ENCODE measurements around the gene BIRC5.
"Not testable (repeated sequence)": the region's sequence is repeated elsewhere in the genome, so short reads cannot be mapped to it uniquely, and the experiment has no call there.

BIRC5 gene

DNA sequence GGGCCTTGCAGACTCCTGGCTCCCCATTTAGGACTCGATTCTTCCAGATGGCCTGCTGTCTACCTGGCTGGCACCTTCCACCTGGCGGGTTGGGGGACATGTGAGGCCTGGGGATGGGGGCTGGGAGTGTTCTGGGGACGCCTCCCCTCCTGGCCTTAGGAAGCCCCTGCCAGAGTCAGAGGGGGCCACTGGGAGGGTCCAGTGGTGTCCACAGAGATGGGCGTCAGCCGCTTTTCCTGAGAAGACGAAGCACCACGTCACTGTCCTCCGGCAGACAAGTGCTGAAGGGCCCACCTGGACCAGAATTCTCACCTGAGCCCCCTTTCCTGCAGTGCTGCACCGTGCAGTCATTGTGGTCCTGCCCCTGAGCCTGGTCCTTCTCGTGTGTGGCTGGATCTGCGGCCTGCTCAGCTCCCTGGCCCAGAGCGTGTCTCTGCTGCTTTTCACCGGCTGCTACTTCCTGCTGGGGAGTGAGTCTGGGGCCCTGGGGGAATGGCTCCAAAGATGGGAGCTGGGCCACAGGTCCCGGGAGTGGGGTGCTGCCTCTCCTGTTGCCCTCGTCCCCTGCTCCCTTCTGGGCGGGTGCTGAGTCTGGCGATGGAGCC is 20.3 kb downstream of the BIRC5 start:
- 92 to 95% methylated on average over 16 to 17 of the region's 17 CpGs for WGBS, 2 experiments (ENCODE audit: insufficient coverage in 2 of 2)
- H3K4me1 ChIP-seq (ENCODE audit: control insufficient read depth, insufficient read depth, low read length, poor library complexity, severe bottlenecking), result peaks cover 2% of the 10 kb centered on the region
- no peak overlapping the region for H3K4me3 ChIP-seq (ENCODE audit: extremely low read depth, insufficient read depth, low read length, poor library complexity, severe bottlenecking)
- no peak overlapping the region for H3K27ac ChIP-seq (ENCODE audit: low read depth, low read length, severe bottlenecking)
- H3K36me3 ChIP-seq (ENCODE audit: control insufficient read depth, insufficient read depth, low read length), result no peaks in the 10 kb centered on the region
- no peaks in the 10 kb centered on the region for H3K9me3 ChIP-seq (ENCODE audit: control insufficient read depth, low read length)

- not testable (repeated sequence) for H3K27ac ChIP-seq (ENCODE audit: low read depth, low read length, severe bottlenecking); H3K36me3 ChIP-seq (ENCODE audit: control insufficient read depth, insufficient read depth, low read length); H3K4me3 ChIP-seq (ENCODE audit: extremely low read depth, insufficient read depth, low read length, poor library complexity, severe bottlenecking); H3K4me1 ChIP-seq (ENCODE audit: control insufficient read depth, insufficient read depth, low read length, poor library complexity, severe bottlenecking); H3K9me3 ChIP-seq (ENCODE audit: control insufficient read depth, low read length)
- WGBS, 2 experiments (ENCODE audit: insufficient coverage in 2 of 2), result 79 to 88% methylated on average over 3 to 6 of the region's 6 CpGs
Measured at GRCh38 chr17:78235022-78235421, 21.0 kb downstream of the BIRC5 start.

GRCh38 chr17:78235885-78236284 is 21.8 kb downstream of the BIRC5 start:
- H3K36me3 ChIP-seq (ENCODE audit: control insufficient read depth, insufficient read depth, low read length), result no peaks in the 10 kb centered on the region
- peaks cover 4% of the 10 kb centered on the region for H3K4me1 ChIP-seq (ENCODE audit: control insufficient read depth, insufficient read depth, low read length, poor library complexity, severe bottlenecking)
- H3K9me3 ChIP-seq (ENCODE audit: control insufficient read depth, low read length), result no peaks in the 10 kb centered on the region
- WGBS, 2 experiments (ENCODE audit: insufficient coverage in 2 of 2), result 88 to 97% methylated on average over 6 to 7 of the region's 8 CpGs
- H3K27ac ChIP-seq (ENCODE audit: low read depth, low read length, severe bottlenecking), result no peak overlapping the region
- no peak overlapping the region for H3K4me3 ChIP-seq (ENCODE audit: extremely low read depth, insufficient read depth, low read length, poor library complexity, severe bottlenecking)

DNA sequence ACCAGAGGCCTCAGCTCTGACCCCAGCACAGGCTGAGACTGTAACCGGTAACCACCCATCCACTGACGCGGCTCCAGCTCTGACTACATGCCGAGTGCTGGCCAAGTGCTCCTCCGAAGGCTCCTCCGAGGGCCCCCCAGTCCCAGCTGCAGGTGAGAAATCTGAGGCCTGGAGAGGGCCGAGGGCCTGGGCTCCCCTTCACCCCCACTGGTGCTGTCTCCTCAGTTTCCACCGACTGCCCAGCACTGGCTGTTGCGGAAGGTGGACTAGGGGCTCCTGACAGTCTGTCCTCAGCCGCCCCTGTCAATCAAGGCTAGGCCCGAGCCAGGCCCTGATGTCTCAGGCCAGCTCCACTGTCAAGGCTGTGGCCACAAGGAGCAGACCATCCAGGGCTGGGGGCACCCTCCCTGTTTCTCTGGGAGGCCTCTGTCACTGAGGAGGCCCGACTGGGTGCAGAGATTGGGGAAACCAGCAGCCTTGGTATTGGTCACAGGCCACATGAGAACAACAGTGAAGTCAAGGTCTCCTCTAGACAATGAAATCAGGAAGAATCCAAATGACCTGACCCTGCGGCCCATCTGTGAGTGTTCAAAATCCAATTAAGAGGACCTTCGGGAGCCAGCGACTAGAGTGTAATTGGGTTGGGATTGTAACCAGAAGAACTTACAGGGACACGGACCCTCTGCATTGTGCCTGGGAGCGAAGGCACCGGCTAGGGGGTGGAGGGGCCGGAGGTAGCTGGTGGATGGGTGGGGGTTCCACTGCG is 22.5 kb downstream of the BIRC5 start:
- Histone ChIP-seq H3K9me3 (ENCODE audit: control insufficient read depth, low read length) (no peaks in the 10 kb centered on the region), H3K27ac (ENCODE audit: low read depth, low read length, severe bottlenecking) (no peak overlapping the region), H3K36me3 (ENCODE audit: control insufficient read depth, insufficient read depth, low read length) (no peaks in the 10 kb centered on the region), H3K4me1 (ENCODE audit: control insufficient read depth, insufficient read depth, low read length, poor library complexity, severe bottlenecking) (peaks cover 4% of the 10 kb centered on the region), H3K4me3 (ENCODE audit: extremely low read depth, insufficient read depth, low read length, poor library complexity, severe bottlenecking) (no peak overlapping the region)
- 93 to 97% methylated on average over 18 to 19 of the region's 20 CpGs for WGBS, 2 experiments (ENCODE audit: insufficient coverage in 2 of 2)

- H3K4me1 ChIP-seq (ENCODE audit: control insufficient read depth, insufficient read depth, low read length, poor library complexity, severe bottlenecking), result peaks cover 11% of the 10 kb centered on the region
- no peak overlapping the region for H3K4me3 ChIP-seq (ENCODE audit: extremely low read depth, insufficient read depth, low read length, poor library complexity, severe bottlenecking)
- no peaks in the 10 kb centered on the region for H3K9me3 ChIP-seq (ENCODE audit: control insufficient read depth, low read length)
- H3K36me3 ChIP-seq (ENCODE audit: control insufficient read depth, insufficient read depth, low read length), result no peaks in the 10 kb centered on the region
- H3K27ac ChIP-seq (ENCODE audit: low read depth, low read length, severe bottlenecking), result no peak overlapping the region
- 91 to 92% methylated on average over 8 to 9 of the region's 11 CpGs for WGBS, 2 experiments (ENCODE audit: insufficient coverage in 2 of 2)
Measured at GRCh38 chr17:78237401-78238012, 23.5 kb downstream of the BIRC5 start.

DNA sequence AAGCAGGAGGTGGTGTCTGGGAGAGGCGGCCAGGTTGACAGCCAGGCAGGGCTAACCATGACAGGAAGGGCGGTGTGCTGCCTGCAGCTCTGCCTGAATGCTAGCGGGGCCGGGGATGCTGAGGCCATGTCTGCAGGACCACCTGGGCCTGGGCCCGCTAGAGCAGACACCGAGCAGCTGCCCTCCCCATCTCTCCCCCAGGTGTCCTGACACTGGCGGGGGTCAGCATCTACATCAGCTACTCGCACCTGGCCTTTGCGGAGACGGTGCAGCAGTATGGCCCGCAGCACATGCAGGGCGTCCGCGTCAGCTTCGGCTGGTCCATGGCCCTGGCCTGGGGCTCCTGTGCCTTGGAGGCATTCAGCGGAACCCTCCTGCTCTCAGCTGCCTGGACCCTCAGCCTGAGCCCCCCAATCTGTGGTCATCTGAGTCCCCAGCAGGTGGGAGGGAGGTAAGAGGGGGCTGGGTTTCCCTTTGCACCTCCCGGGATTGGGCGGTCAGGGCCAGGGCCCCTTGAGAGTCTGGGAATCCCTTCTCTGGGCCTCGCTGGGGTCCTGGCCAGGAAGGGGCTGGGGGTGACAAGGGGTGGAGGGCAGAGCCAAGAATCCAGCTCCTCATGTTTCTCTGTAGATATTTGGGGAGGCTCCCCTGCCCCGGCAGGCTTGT is 24.9 kb downstream of the BIRC5 start:
- no peaks in the 10 kb centered on the region for H3K36me3 ChIP-seq (ENCODE audit: control insufficient read depth, insufficient read depth, low read length)
- 82 to 91% methylated on average over 13 to 19 of the region's 20 CpGs for WGBS, 2 experiments (ENCODE audit: insufficient coverage in 2 of 2)
- no peak overlapping the region for H3K4me3 ChIP-seq (ENCODE audit: extremely low read depth, insufficient read depth, low read length, poor library complexity, severe bottlenecking)
- H3K4me1 ChIP-seq (ENCODE audit: control insufficient read depth, insufficient read depth, low read length, poor library complexity, severe bottlenecking), result peaks cover 17% of the 10 kb centered on the region
- H3K27ac ChIP-seq (ENCODE audit: low read depth, low read length, severe bottlenecking), result no peak overlapping the region
- no peaks in the 10 kb centered on the region for H3K9me3 ChIP-seq (ENCODE audit: control insufficient read depth, low read length)

- no peak overlapping the region for H3K27ac ChIP-seq (ENCODE audit: low read depth, low read length, severe bottlenecking)
- 72 to 90% methylated on average over 5 to 7 of the region's 9 CpGs for WGBS, 2 experiments (ENCODE audit: insufficient coverage in 2 of 2)
- H3K4me3 ChIP-seq (ENCODE audit: extremely low read depth, insufficient read depth, low read length, poor library complexity, severe bottlenecking), result no peak overlapping the region
- no peaks in the 10 kb centered on the region for H3K9me3 ChIP-seq (ENCODE audit: control insufficient read depth, low read length)
- H3K4me1 ChIP-seq (ENCODE audit: control insufficient read depth, insufficient read depth, low read length, poor library complexity, severe bottlenecking), result peaks cover 17% of the 10 kb centered on the region
- no peaks in the 10 kb centered on the region for H3K36me3 ChIP-seq (ENCODE audit: control insufficient read depth, insufficient read depth, low read length)
Measured at GRCh38 chr17:78239489-78239931, 25.5 kb downstream of the BIRC5 start.

- no peak overlapping the region for H3K27ac ChIP-seq (ENCODE audit: low read depth, low read length, severe bottlenecking)
- H3K4me1 ChIP-seq (ENCODE audit: control insufficient read depth, insufficient read depth, low read length, poor library complexity, severe bottlenecking), result peaks cover 17% of the 10 kb centered on the region
- no peaks in the 10 kb centered on the region for H3K36me3 ChIP-seq (ENCODE audit: control insufficient read depth, insufficient read depth, low read length)
- WGBS, 2 experiments (ENCODE audit: insufficient coverage in 2 of 2), result 94 to 96% methylated on average over 8 of the region's 12 CpGs
- no peak overlapping the region for H3K4me3 ChIP-seq (ENCODE audit: extremely low read depth, insufficient read depth, low read length, poor library complexity, severe bottlenecking)
- no peaks in the 10 kb centered on the region for H3K9me3 ChIP-seq (ENCODE audit: control insufficient read depth, low read length)
Measured at GRCh38 chr17:78240012-78240655, 26.1 kb downstream of the BIRC5 start.

DNA sequence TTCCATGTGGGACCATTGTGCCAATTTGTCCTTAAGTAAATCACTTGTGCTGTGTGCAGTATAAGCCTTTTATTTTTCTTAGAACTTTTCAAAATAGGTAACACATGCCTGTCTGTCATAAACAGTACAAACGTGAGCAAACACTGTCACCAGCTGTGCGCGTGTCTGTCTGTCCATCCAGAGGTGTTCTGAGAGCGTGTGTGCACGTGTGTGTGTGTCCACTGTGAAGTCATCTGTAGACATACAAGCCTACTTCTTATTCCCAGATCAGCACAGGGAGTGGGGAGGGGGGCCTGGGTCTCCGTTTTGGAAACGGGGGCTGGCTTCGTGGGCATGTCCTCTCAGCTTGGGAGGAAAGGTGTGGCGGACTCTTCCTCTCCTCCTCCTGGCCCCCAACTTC is 26.8 kb downstream of the BIRC5 start:
- WGBS, 2 experiments (ENCODE audit: insufficient coverage in 2 of 2), result 93 to 97% methylated on average over 4 to 7 of the region's 9 CpGs
- H3K4me1 ChIP-seq (ENCODE audit: control insufficient read depth, insufficient read depth, low read length, poor library complexity, severe bottlenecking), result peaks cover 17% of the 10 kb centered on the region
- no peaks in the 10 kb centered on the region for H3K36me3 ChIP-seq (ENCODE audit: control insufficient read depth, insufficient read depth, low read length)
- no peaks in the 10 kb centered on the region for H3K9me3 ChIP-seq (ENCODE audit: control insufficient read depth, low read length)
- no peak overlapping the region for H3K4me3 ChIP-seq (ENCODE audit: extremely low read depth, insufficient read depth, low read length, poor library complexity, severe bottlenecking)
- H3K27ac ChIP-seq (ENCODE audit: low read depth, low read length, severe bottlenecking), result no peak overlapping the region

DNA sequence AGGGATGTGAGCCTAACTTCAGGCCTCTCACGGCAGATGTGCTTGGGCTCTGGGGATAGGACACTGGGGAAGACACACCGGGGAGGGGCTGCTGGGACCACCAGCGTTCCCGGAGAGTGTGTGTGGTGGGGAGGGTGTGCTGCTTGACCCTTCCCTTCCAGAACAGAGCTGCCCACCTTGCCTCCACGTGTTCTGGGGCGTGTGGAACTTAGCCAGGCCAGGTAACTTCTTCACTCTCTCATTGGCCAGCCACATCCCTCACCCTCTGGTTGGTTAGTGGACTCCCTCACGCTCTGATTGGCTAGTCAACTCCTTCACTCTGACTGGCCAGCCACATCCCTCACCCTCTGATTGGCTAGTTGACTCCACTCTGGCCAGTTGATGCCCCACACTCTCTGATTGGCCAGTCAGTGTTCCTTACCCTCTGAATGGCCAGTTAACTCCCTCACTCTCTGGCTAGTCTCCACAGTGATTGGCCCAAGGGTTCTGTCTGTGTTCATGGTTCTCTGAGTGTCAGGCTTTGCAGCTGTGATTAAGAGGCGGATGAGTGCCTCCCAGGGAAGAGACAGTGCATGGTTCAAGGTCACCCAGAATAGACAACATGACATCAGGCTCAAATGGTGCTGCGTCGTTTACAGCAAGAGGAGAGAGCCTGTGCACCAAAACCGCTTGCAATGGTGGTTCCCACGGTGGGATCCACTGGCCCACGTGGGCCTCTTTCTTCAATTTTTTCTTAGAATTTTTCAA is 27.4 kb downstream of the BIRC5 start:
- 93 to 96% methylated on average over 9 to 10 of the region's 13 CpGs for WGBS, 2 experiments (ENCODE audit: insufficient coverage in 2 of 2)
- no peak overlapping the region for H3K4me3 ChIP-seq (ENCODE audit: extremely low read depth, insufficient read depth, low read length, poor library complexity, severe bottlenecking)
- H3K27ac ChIP-seq (ENCODE audit: low read depth, low read length, severe bottlenecking), result no peak overlapping the region
- no peaks in the 10 kb centered on the region for H3K36me3 ChIP-seq (ENCODE audit: control insufficient read depth, insufficient read depth, low read length)
- H3K9me3 ChIP-seq (ENCODE audit: control insufficient read depth, low read length), result no peaks in the 10 kb centered on the region
- peaks cover 17% of the 10 kb centered on the region for H3K4me1 ChIP-seq (ENCODE audit: control insufficient read depth, insufficient read depth, low read length, poor library complexity, severe bottlenecking)

Measured in mesodermal cell (in vitro differentiated cells).